ENCODE results near the gene TFAP2B.

Gene TFAP2B

GRCh38 chr6:50848989-50849795 is 30.5 kb downstream of the TFAP2B start:
- peak; percentile 61 for DNase-seq (ENCODE audit: low spot score)

- DNase-seq (ENCODE audit: low spot score), result no peak
Observed at GRCh38 chr6:50849796-50850180, 31.1 kb downstream of the TFAP2B start.

- DNase-seq (ENCODE audit: low spot score), result peak; percentile 78
Observed at GRCh38 chr6:50850223-50851048, 31.8 kb downstream of the TFAP2B start.

GRCh38 chr6:50851049-50851845 is 32.6 kb downstream of the TFAP2B start:
- peak; percentile 68 for DNase-seq (ENCODE audit: low spot score)

- no peak for DNase-seq (ENCODE audit: low spot score)
Observed at GRCh38 chr6:50853939-50854338, 35.3 kb downstream of the TFAP2B start.

GRCh38 chr6:50861692-50862091 is 43.0 kb downstream of the TFAP2B start:
- DNase-seq (ENCODE audit: low spot score), result no peak

GRCh38 chr6:50862176-50862575 is 43.5 kb downstream of the TFAP2B start:
- no peak for DNase-seq (ENCODE audit: low spot score)

- DNase-seq (ENCODE audit: low spot score), result no peak
Observed at GRCh38 chr6:50864601-50865000, 45.9 kb downstream of the TFAP2B start.

GRCh38 chr6:50868466-50868865 is 49.8 kb downstream of the TFAP2B start:
- no peak for DNase-seq (ENCODE audit: low spot score)

GRCh38 chr6:50873167-50873566 is 54.5 kb downstream of the TFAP2B start:
- no peak for DNase-seq (ENCODE audit: low spot score)

- no peak for DNase-seq (ENCODE audit: low spot score)
Observed at GRCh38 chr6:50884364-50884763, 65.7 kb downstream of the TFAP2B start.

GRCh38 chr6:50887112-50887511 is 68.4 kb downstream of the TFAP2B start:
- no peak for DNase-seq (ENCODE audit: low spot score)

- no peak for DNase-seq (ENCODE audit: low spot score)
Observed at GRCh38 chr6:50889497-50889896, 70.8 kb downstream of the TFAP2B start.

- DNase-seq (ENCODE audit: low spot score), result no peak
Observed at GRCh38 chr6:50889935-50890334, 71.3 kb downstream of the TFAP2B start.

- no peak for DNase-seq (ENCODE audit: low spot score)
Observed at GRCh38 chr6:50890579-50890978, 71.9 kb downstream of the TFAP2B start.

- DNase-seq (ENCODE audit: low spot score), result no peak
Observed at GRCh38 chr6:50891290-50891689, 72.6 kb downstream of the TFAP2B start.

All from ecto neural progenitor cell (in vitro differentiated cells).